T-helper 1 cell treated with Interleukin-12 subunit alpha and Interleukin-12 subunit beta and Interleukin-4 antibody, amounts not matched to agents 30 μg/mL and 1 μg/mL, for 36 hours (primary cell): ENCODE measurements around the gene C9orf78.
A peak's percentile ranks its signal among the peaks of the same experiment; 100 is the strongest.

Experiments used
- H3K27ac Mint-ChIP-seq: one replicate; pipeline ENCODE4 v1.8.0; 2021; ENCODE audit warnings: mild to moderate bottlenecking, mixed read lengths
- H3K27me3 Mint-ChIP-seq: one replicate; pipeline ENCODE4 v1.8.0; 2021; ENCODE audit warnings: low read depth, mixed read lengths
- H3K36me3 Mint-ChIP-seq: one replicate; pipeline ENCODE4 v1.8.0; 2021; ENCODE audit warnings: low read depth, mixed read lengths
- H3K4me1 Mint-ChIP-seq: one replicate; pipeline ENCODE4 v1.8.0; 2021; ENCODE audit warnings: low read depth, mixed read lengths
- H3K4me3 Mint-ChIP-seq: one replicate; pipeline ENCODE4 v1.8.0; 2021; ENCODE audit warnings: mild to moderate bottlenecking, moderate library complexity, mixed read lengths
- H3K9me3 Mint-ChIP-seq: one replicate; pipeline ENCODE4 v1.8.0; 2021; ENCODE audit warnings: mixed read lengths

The C9orf78 gene

GRCh38 chr9:129873563-129874190 lies 38.6 kb upstream of the C9orf78 start:
- H3K4me1 Mint-ChIP-seq: peaks cover 29% of the 10 kb centered on the region
- H3K4me3 Mint-ChIP-seq: no peak overlapping the region
- no peaks in the 10 kb centered on the region for H3K27me3 Mint-ChIP-seq
- H3K9me3 Mint-ChIP-seq: no peaks in the 10 kb centered on the region
- peak overlapping the region; percentile 67 for H3K27ac Mint-ChIP-seq
- H3K36me3 Mint-ChIP-seq: peaks cover 47% of the 10 kb centered on the region

GRCh38 chr9:129871046-129871445 lies 36.0 kb upstream of the C9orf78 start:
- peaks cover 51% of the 10 kb centered on the region for H3K36me3 Mint-ChIP-seq
- H3K27ac Mint-ChIP-seq: peak overlapping the region; percentile 70
- H3K4me3 Mint-ChIP-seq: no peak overlapping the region
- H3K27me3 Mint-ChIP-seq: no peaks in the 10 kb centered on the region
- H3K9me3 Mint-ChIP-seq: no peaks in the 10 kb centered on the region
- H3K4me1 Mint-ChIP-seq: peaks cover 44% of the 10 kb centered on the region

GRCh38 chr9:129869585-129870501 lies 34.8 kb upstream of the C9orf78 start:
- Mint-ChIP-seq H3K4me3 (peak overlapping the region; percentile 42), H3K9me3 (no peaks in the 10 kb centered on the region), H3K4me1 (peaks cover 50% of the 10 kb centered on the region), H3K36me3 (peaks cover 57% of the 10 kb centered on the region), H3K27ac (peak overlapping the region; percentile 81), H3K27me3 (no peaks in the 10 kb centered on the region)

- Mint-ChIP-seq H3K36me3 (peaks cover 52% of the 10 kb centered on the region), H3K9me3 (no peaks in the 10 kb centered on the region), H3K4me1 (peaks cover 51% of the 10 kb centered on the region), H3K27ac (peak overlapping the region; percentile 81), H3K4me3 (peak overlapping the region; percentile 42), H3K27me3 (no peaks in the 10 kb centered on the region)
Measured at GRCh38 chr9:129868872-129869486, 33.9 kb upstream of the C9orf78 start.

GRCh38 chr9:129868023-129868871 lies 33.2 kb upstream of the C9orf78 start:
- H3K27me3 Mint-ChIP-seq: no peaks in the 10 kb centered on the region
- no peaks in the 10 kb centered on the region for H3K9me3 Mint-ChIP-seq
- peak overlapping the region; percentile 97 for H3K27ac Mint-ChIP-seq
- peak overlapping the region; percentile 42 for H3K4me3 Mint-ChIP-seq
- peaks cover 52% of the 10 kb centered on the region for H3K36me3 Mint-ChIP-seq
- peaks cover 59% of the 10 kb centered on the region for H3K4me1 Mint-ChIP-seq

- peak overlapping the region; percentile 40 for H3K4me3 Mint-ChIP-seq
Measured at GRCh38 chr9:129867136-129868022, 32.3 kb upstream of the C9orf78 start.

GRCh38 chr9:129866394-129867135 lies 31.5 kb upstream of the C9orf78 start:
- Mint-ChIP-seq H3K4me1 (peaks cover 66% of the 10 kb centered on the region), H3K27ac (peak overlapping the region; percentile 97), H3K36me3 (peaks cover 59% of the 10 kb centered on the region), H3K4me3 (peak overlapping the region; percentile 64), H3K9me3 (no peaks in the 10 kb centered on the region), H3K27me3 (no peaks in the 10 kb centered on the region)

More at GRCh38 chr9:129867136-129868022, 32.3 kb upstream of the C9orf78 start:
- Mint-ChIP-seq H3K36me3 (peaks cover 56% of the 10 kb centered on the region), H3K27ac (peak overlapping the region; percentile 97), H3K9me3 (no peaks in the 10 kb centered on the region), H3K27me3 (no peaks in the 10 kb centered on the region), H3K4me1 (peaks cover 64% of the 10 kb centered on the region)

GRCh38 chr9:129865668-129866320 lies 30.7 kb upstream of the C9orf78 start:
- no peaks in the 10 kb centered on the region for H3K9me3 Mint-ChIP-seq
- no peaks in the 10 kb centered on the region for H3K27me3 Mint-ChIP-seq
- H3K4me3 Mint-ChIP-seq: peak overlapping the region; percentile 64
- H3K4me1 Mint-ChIP-seq: peaks cover 67% of the 10 kb centered on the region
- peak overlapping the region; percentile 97 for H3K27ac Mint-ChIP-seq
- H3K36me3 Mint-ChIP-seq: peaks cover 58% of the 10 kb centered on the region

- peak overlapping the region; percentile 65 for H3K4me3 Mint-ChIP-seq
- H3K36me3 Mint-ChIP-seq: peaks cover 57% of the 10 kb centered on the region
- H3K27ac Mint-ChIP-seq: peak overlapping the region; percentile 87
- H3K4me1 Mint-ChIP-seq: peaks cover 67% of the 10 kb centered on the region
- no peaks in the 10 kb centered on the region for H3K9me3 Mint-ChIP-seq
- H3K27me3 Mint-ChIP-seq: no peaks in the 10 kb centered on the region
Measured at GRCh38 chr9:129864991-129865647, 30.0 kb upstream of the C9orf78 start.

GRCh38 chr9:129863059-129863690 lies 28.1 kb upstream of the C9orf78 start:
- Mint-ChIP-seq H3K4me1 (peaks cover 57% of the 10 kb centered on the region), H3K27ac (peak overlapping the region; percentile 84), H3K4me3 (peak overlapping the region; percentile 70)

GRCh38 chr9:129861447-129861827 lies 26.4 kb upstream of the C9orf78 start:
- Mint-ChIP-seq H3K27ac (peak overlapping the region; percentile 67), H3K9me3 (no peaks in the 10 kb centered on the region), H3K36me3 (peaks cover 54% of the 10 kb centered on the region), H3K27me3 (no peaks in the 10 kb centered on the region), H3K4me1 (peaks cover 48% of the 10 kb centered on the region), H3K4me3 (peak overlapping the region; percentile 4)

More at GRCh38 chr9:129863059-129863690, 28.1 kb upstream of the C9orf78 start:
- Mint-ChIP-seq H3K9me3 (no peaks in the 10 kb centered on the region), H3K36me3 (peaks cover 54% of the 10 kb centered on the region), H3K27me3 (no peaks in the 10 kb centered on the region)
